Measurements from ENCODE around the gene USP17L12.
"Not testable (repeated sequence)": the region's sequence is repeated elsewhere in the genome, so short reads cannot be mapped to it uniquely, and the experiment has no call there.

USP17L12 gene

GRCh38 chr4:9219852-9220251 lies at the start of gene USP17L12:
Gene USP17L12, plus strand, starts transcription at chr4:9220152. Its CDS starts 0 bp downstream, at chr4:9220152.
- not testable (repeated sequence) for DNase-seq

DNA sequence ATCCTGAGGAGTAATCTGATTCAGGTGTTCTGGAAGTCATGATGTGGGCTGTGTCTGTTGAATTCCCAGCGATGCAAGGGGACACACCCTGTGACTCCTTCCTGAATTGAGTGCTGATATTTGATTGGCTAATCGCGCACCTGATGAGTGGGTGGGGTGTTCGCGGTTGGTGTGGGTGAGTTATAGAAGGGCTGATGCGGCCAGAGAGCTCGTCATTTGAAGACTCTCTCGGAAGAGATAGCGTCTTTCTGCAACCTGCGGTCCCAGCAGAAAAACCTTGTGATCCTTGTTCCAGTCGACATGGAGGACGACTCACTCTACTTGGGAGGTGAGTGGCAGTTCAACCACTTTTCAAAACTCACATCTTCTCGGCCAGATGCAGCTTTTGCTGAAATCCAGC lies 9.6 kb upstream of the USP17L12 start, which contains the start of gene USP17L10:
Gene USP17L10, plus strand, starts transcription at position 301 of the 400 bp plus-strand sequence. Its CDS starts 0 bp downstream, at position 301.
- DNase-seq, result not testable (repeated sequence)

GRCh38 chr4:9214701-9215100 lies 5.3 kb upstream of the USP17L12 start:
- DNase-seq, result not testable (repeated sequence)

- not testable (repeated sequence) for DNase-seq
Observed at GRCh38 chr4:9215105-9215504, 4.8 kb upstream of the USP17L12 start, which contains the start of gene USP17L11. Gene USP17L11, plus strand, starts transcription at chr4:9215405. Its CDS starts 0 bp downstream, at chr4:9215405.

GRCh38 chr4:9224596-9224995 lies 4.6 kb downstream of the USP17L12 start, which contains the start of gene USP17L13:
Gene USP17L13, plus strand, starts transcription at chr4:9224896. Its CDS starts 0 bp downstream, at chr4:9224896.
- not testable (repeated sequence) for DNase-seq

GRCh38 chr4:9230249-9230648 lies 10.3 kb downstream of the USP17L12 start:
- DNase-seq, result not testable (repeated sequence)

DNA sequence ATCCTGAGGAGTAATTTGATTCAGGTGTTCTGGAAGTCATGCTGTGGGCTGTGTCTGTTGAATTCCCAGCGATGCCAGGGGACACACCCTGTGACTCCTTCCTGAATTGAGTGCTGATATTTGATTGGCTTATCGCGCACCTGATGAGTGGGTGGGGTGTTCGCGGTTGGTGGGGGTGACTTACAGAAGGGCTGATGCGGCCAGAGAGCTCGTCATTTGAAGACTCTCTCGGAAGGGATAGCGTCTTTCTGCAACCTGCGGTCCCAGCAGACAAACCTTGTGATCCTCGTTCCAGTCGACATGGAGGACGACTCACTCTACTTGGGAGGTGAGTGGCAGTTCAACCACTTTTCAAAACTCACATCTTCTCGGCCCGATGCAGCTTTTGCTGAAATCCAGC lies 14.1 kb downstream of the USP17L12 start, which contains the start of gene USP17L15:
Gene USP17L15, plus strand, starts transcription at position 301 of the 400 bp plus-strand sequence. Its CDS starts 0 bp downstream, at position 301.
- not testable (repeated sequence) for DNase-seq

DNA sequence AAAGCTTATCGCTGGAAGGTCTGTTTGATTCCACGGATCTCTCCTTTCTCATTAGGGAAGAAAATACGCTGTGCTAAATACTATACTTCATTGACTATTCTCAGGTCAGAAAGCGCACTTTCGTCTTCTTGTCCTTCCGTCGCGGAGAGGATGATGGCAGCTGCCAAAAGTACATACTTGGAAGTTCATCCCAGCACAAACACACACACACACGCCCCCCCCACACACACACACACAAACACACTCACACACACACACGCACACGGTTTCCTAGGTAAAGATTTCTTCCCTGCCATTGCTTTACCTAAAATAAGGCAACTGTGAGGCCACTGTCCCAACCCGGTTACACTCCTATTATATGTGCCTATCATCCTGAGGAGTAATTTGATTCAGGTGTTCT lies 18.5 kb downstream of the USP17L12 start:
- not testable (repeated sequence) for DNase-seq

- not testable (repeated sequence) for DNase-seq
Observed at GRCh38 chr4:9243579-9243978, 23.6 kb downstream of the USP17L12 start, which contains the start of gene USP17L17. Gene USP17L17, plus strand, starts transcription at chr4:9243879. Its CDS starts 0 bp downstream, at chr4:9243879.

DNA sequence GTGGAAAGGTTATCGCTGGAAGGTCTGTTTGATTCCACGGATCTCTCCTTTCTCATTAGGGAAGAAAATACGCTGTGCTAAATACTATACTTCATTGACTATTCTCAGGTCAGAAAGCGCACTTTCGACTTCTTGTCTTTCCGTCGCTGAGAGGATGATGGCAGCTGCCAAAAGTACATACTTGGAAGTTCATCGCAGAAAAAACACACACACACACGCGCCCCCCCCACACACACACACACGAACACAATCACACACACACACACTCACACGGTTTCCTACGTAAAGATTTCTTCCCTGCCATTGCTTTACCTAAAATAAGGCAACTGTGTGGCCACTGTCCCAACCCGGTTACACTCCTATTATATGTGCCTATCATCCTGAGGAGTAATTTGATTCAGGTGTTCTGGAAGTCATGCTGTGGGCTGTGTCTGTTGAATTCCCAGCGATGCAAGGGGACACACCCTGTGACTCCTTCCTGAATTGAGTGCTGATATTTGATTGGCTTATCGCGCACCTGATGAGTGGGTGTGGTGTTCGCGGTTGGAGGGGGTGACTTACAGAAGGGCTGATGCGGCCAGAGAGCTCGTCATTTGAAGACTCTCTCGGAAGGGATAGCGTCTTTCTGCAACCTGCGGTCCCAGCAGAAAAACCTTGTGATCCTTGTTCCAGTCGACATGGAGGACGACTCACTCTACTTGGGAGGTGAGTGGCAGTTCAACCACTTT lies 28.2 kb downstream of the USP17L12 start, which contains the start of gene USP17L18:
Gene USP17L18, plus strand, starts transcription at position 678 of the 728 bp plus-strand sequence. Its CDS starts 0 bp downstream, at position 678.
- not testable (repeated sequence) for DNase-seq

DNA sequence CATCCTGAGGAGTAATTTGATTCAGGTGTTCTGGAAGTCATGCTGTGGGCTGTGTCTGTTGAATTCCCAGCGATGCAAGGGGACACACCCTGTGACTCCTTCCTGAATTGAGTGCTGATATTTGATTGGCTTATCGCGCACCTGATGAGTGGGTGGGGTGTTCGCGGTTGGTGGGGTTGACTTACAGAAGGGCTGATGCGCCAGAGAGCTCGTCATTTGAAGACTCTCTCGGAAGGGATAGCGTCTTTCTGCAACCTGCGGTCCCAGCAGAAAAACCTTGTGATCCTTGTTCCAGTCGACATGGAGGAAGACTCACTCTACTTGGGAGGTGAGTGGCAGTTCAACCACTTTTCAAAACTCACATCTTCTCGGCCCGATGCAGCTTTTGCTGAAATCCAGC lies 33.1 kb downstream of the USP17L12 start, which contains the start of gene USP17L19:
Gene USP17L19, plus strand, starts transcription at position 301 of the 400 bp plus-strand sequence. Its CDS starts 0 bp downstream, at position 301.
- DNase-seq, result not testable (repeated sequence)

DNA sequence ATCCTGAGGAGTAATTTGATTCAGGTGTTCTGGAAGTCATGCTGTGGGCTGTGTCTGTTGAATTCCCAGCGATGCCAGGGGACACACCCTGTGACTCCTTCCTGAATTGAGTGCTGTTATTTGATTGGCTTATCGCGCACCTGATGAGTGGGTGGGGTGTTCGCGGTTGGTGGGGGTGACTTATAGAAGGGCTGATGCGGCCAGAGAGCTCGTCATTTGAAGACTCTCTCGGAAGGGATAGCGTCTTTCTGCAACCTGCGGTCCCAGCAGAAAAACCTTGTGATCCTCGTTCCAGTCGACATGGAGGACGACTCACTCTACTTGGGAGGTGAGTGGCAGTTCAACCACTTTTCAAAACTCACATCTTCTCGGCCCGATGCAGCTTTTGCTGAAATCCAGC lies 37.9 kb downstream of the USP17L12 start, which contains the start of gene USP17L20:
Gene USP17L20, plus strand, starts transcription at position 301 of the 400 bp plus-strand sequence. Its CDS starts 0 bp downstream, at position 301.
- DNase-seq, result not testable (repeated sequence)

DNA sequence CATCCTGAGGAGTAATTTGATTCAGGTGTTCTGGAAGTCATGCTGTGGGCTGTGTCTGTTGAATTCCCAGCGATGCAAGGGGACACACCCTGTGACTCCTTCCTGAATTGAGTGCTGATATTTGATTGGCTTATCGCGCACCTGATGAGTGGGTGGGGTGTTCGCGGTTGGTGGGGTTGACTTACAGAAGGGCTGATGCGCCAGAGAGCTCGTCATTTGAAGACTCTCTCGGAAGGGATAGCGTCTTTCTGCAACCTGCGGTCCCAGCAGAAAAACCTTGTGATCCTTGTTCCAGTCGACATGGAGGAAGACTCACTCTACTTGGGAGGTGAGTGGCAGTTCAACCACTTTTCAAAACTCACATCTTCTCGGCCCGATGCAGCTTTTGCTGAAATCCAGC lies 42.6 kb downstream of the USP17L12 start, which contains the start of gene USP17L21:
Gene USP17L21, plus strand, starts transcription at position 301 of the 400 bp plus-strand sequence. Its CDS starts 0 bp downstream, at position 301.
- not testable (repeated sequence) for DNase-seq

GRCh38 chr4:9267319-9267718 lies 47.4 kb downstream of the USP17L12 start, which contains the start of gene USP17L22:
Gene USP17L22, plus strand, starts transcription at chr4:9267619. Its CDS starts 0 bp downstream, at chr4:9267619.
- not testable (repeated sequence) for DNase-seq

All from activated CD4-positive, alpha-beta T cell treated with anti-CD3 and anti-CD28 coated beads, Interleukin-10, Interleukin-2, amounts not matched to agents 100 ng/mL and 50 ng/mL, durations not matched to agents 16 hours and 8 hours (primary cell).